Activated effector memory CD4-positive, alpha-beta T cell treated with anti-CD3 and anti-CD28 coated beads, Interleukin-2, amount 50 U/mL, for 16 hours (primary cell): ENCODE results near the gene ZFYVE1.
"Not testable (repeated sequence)": the region's sequence is repeated elsewhere in the genome, so short reads cannot be mapped to it uniquely, and the experiment has no call there.

Experiments
- DNase-seq: peaks from one replicate; pipeline ENCODE4 v3.0.0-alpha.2; 2020

ZFYVE1 gene, protein sequence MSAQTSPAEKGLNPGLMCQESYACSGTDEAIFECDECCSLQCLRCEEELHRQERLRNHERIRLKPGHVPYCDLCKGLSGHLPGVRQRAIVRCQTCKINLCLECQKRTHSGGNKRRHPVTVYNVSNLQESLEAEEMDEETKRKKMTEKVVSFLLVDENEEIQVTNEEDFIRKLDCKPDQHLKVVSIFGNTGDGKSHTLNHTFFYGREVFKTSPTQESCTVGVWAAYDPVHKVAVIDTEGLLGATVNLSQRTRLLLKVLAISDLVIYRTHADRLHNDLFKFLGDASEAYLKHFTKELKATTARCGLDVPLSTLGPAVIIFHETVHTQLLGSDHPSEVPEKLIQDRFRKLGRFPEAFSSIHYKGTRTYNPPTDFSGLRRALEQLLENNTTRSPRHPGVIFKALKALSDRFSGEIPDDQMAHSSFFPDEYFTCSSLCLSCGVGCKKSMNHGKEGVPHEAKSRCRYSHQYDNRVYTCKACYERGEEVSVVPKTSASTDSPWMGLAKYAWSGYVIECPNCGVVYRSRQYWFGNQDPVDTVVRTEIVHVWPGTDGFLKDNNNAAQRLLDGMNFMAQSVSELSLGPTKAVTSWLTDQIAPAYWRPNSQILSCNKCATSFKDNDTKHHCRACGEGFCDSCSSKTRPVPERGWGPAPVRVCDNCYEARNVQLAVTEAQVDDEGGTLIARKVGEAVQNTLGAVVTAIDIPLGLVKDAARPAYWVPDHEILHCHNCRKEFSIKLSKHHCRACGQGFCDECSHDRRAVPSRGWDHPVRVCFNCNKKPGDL

DNA sequence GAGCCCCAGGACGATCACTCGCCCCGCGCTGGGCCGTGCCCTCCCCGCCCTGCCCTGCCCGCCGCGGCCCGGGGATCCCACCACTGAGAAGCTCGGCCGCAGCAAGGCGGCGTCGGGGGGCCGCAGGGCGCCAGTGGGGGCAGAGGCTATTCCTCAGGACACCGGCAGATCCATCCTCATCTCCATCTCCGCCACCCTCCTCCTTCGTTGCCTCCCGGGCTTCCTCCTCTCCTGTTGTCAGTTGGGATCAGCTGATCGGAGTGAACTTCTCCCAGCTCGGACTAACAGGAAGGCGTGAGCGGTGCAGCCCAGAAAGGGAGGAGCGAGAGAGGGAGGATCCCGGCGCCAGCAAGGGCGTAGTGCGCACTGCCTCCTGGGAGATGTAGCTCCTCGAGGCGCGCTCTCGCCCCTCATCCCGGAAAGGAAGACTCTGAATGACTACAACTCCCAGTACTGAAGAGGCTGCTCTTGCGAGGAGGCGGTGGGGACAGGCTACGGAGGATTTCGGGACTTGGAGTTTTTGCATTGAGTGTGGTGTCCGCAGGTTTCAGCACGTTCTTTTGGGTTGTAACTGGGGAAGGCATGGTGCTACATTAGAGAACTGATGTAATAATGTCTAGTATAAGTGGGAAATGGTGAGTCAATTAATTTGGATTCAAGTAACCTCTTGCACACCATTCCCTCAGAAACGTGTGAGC lies at the start of gene ZFYVE1:
Gene ZFYVE1 (minus strand): TSS at position 262 of the 698 bp plus-strand sequence. CDS start 2,598 bp downstream, outside the sequence.
- peak; percentile 97 for DNase-seq

DNA sequence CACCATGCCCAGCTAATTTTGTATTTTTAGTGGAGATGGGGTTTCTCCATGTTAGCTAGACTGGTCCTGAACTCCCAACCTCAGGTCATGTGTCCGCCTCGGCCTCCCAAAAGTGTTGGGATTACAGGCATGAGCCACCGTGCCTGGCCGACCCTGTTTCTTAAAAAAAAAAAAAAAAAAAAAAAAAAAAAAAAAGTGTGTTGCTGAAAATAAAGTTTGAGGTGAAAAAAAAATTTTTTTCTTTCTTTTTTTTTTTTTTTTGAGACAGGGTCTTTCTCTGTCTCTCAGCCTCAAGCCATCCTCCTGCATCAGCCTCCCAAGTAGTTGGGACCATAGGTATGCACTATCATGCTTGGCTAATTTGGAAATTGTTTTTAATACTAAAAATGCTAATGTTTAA lies 42.7 kb upstream of the ZFYVE1 start:
- DNase-seq, result no peak

DNA sequence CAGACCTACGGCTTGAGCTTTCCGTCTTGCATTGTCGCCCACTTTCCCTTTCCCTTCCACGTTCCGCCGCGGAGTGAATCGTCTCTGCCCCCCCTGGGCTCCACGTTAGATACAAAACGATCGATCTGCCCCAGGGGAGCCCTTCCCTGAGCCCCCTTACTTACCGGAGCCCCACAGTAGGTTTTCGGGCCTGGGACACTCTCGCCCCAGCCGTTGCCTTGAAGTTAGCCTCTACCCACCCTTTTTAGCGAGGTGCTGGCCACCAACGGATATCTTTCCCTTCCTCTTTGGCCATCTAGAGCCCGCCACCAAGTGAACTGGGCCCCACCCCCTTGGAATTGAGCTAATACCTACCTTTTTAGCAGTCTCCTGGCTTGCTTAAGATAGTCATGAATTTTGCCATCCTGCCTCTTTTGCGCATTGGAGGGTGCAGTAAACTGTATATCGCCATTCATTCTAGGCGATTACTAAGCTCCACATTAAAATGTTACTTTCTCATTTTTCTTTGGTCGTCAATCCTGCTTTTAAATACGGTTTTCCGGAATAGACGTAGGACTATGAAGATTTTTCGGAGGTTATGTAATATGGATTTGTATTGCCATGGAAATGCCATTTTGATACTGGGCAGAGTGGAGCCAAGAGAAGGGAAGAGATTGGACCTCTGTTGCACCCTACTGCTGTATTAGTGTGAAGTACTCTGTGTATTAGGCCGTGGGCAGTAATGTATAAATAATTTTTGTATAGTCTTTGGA lies 32.2 kb upstream of the ZFYVE1 start:
- DNase-seq, result no peak

DNA sequence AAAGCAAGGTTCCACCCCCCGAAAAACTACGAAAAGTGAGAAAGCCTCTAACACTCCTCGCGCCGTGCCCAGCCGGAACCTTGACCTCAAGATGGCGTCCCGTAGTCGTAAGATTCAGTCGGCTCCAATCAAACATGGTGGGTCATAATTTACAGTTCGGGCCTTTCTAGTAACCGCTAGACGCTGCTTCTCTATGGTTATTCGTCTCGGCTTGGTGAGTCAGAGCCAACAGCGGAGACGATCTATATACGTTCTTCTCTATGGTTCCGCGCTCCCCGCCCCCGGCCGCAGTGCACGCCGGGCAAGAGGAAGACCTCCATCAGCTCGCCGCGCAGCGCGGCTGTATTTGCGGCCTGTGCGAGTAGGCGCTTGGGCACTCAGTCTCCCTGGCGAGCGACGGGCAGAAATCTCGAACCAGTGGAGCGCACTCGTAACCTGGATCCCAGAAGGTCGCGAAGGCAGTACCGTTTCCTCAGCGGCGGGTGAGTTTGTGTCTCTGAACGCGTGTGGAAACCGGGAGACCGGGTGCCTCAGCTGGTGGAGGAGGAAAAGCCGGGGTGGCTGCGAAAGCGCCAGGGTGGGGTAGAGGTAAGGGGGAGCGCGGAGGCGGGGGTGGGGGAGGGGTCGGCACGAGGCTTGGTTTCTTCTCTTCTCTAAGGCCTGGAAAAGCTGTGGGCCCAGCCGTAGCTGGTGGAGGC lies 31.5 kb upstream of the ZFYVE1 start, which contains the start of gene RBM25:
Gene RBM25 (plus strand): TSS at position 311 of the 698 bp plus-strand sequence. CDS start 13,108 bp downstream, outside the sequence.
- peak; percentile 98 for DNase-seq

DNA sequence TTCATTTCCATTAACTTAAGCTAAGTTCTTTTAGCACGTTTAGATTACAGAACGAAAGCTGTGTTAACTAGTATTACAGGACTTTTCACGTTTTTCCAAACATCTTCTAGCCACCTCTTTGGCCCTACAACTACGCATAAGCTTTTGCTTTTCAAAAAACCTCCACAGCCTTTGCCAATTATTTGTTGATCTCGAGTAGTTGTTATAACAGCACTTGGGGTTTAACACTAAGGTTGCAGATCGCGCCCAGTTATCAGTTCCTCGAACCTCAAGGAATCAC lies 31.0 kb upstream of the ZFYVE1 start:
- no peak for DNase-seq

DNA sequence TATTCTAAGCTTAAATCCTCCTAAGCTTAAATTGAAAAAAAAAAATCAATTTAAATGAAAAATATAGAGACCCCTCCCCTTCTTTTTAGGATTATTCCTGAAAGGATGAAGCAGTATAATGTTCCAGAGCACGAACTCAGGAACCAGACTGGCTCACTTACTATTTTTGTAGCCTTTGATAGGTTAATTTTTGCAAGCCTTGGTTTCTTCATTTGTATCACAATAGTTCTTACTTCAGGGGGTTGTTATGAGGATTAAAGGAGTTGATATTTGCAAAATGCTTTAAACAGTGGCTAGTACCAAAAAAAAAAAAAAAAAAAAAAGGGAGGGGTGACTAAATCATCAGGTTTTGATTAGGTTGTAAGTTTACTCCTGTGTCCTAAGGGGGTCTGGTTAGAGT lies 28.3 kb upstream of the ZFYVE1 start:
- DNase-seq, result no peak

DNA sequence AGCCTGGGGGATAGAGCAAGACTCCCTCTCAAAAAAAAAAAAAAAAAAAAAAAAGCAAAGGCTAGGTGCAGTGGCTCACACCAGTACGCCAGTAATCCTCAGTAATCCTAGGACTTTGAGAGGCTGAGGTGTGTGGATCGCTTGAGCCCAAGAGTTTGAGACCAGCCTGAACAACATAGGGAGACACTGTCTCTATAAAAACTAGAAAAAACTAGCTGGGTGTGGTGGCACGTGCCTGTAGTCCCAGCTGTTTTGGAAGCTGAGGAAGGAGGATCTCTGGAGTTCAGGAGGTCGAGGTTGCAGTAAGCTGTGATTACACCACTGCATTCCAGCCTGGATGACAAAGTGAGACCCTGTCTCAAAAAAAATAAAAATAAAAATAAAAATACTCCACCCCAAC lies 22.5 kb upstream of the ZFYVE1 start:
- no peak for DNase-seq

DNA sequence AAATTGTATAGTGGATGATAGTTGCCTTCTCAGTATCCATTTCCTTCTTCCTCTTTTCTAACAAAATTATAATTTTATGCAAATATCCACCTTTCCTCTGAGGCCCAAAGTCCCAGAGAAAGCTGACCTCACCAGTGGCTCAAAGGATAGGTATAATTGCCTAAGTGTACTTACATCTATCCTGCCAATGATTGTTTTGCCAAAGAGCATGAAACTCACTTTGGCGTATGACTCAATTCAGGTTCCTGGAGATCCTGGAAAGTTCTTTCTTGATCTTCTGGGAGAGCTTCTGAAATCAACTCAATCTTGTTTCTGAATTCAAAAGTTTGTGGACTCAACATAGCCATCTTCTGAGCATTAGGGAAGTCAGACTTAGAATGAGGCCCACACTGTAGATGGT lies 20.9 kb upstream of the ZFYVE1 start:
- DNase-seq, result no peak

DNA sequence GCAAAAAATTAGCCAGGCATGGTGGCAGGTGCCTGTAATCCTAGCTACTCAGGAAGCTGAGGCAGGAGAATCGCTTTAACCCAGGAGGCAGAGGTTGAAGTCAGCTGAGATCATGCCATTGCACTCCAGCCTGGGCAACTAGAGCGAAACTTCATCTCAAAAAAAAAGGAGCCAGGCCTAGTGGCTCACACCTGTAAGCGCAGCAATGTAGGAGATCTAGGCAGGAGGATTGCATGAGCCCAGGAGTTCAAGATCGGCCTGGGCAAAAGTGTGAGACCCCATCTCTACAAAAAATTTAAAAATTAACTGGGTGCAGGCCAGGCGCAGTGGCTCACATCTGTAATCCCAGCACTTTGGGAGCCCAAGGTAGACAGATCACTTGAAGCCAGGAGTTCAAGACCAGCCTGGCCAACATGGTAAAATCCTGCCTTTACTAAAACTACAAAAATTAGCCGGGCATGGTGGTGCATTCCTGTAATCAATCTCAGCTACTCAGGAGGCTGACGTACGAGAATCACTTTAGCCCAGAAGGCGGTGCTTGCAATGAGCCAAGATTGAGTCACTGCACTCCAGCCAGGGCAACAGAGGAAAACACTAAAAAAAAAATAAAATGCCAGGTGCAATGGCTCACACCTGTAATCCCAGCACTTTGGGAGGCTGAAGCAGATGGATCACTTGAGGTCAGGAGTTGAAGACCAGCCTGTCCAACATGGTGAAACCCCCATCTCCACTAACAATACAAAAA lies 10.0 kb upstream of the ZFYVE1 start:
- DNase-seq, result not testable (repeated sequence)

DNA sequence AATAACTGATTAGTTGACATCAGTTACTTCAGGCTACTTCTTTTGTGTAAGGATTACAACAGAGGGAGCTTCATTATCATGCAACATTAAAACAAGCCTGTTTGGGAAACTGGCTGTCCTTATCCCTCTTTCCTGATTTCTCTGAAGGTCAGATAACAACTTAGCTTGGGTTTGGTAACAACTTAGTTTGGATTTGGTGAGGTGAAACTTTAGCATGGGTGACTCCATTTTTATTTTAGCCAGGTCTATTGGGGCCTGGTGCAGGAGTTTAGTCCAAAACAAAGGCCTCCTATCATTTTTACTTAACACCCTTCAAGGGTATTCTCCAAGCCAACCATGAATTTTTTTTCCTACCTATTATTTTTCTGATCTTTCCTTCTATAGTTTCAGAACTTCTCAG lies 1.1 kb upstream of the ZFYVE1 start:
- no peak for DNase-seq

DNA sequence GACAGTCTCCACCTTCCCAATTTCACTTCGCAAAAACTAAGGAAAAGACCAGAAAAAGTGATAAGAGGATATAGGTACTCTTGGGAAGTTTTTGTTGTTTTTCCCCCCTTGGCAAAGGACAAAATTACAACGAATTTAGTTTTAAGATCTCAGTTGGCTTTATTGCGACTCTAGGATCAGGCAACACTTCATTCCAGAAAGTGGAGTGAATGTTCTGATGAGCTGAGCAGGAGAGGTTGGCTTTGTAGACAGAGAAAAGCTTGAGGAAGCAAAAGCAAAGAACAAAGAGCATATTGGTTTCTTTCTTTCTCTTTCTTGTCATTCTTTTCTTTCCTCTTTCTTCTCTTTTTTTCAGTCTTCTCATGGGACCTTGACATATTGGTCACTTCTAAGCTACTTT lies 640 bp upstream of the ZFYVE1 start:
- DNase-seq, result no peak

DNA sequence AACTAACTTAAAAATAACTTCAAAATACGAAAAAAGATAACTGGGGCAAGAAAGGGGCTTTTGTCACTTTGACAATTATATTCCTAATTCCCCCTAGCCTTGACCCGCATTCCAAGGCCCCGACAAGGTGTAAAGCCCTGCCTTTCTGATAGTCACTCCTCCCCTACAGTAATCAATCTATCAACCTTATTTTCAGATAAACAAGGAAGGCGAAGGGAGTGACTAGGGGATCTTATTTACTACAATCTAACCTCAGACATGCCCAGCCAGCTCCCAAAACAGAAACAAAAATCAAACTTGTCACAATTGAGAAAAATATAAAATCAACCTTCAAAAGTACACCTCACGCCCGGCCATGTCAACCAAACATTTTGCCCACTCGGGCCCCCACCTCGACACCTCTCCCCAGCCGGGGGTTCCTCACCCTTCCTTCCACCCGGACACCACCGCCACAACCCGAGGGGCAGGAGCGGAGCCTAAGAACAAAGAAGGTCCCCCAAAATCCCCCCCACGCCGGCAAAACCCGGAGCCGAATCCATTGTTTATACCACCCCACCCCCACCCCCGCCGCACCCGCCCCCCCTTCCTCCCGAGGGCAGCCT lies 562 bp downstream of the ZFYVE1 start:
- DNase-seq, result no peak

DNA sequence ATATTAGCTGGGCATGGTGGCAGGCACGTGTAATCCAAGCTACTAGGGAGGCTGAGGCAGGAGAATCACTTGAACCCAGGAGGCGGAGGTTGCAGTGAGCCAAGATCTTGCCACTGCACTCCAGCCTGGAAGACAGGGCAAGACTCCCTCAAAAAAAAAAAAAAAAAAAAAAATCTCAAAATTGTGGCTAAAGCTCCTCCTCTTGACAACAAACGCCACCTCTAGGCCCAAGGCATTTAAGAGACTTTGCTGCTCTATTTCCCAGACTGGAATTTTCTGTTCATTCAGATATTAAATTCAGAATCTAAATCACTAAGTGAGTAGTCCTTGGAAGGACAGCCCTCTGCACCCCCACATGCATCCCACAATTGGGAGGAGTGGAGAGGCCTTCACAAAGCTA lies 1.4 kb downstream of the ZFYVE1 start:
- DNase-seq, result no peak

DNA sequence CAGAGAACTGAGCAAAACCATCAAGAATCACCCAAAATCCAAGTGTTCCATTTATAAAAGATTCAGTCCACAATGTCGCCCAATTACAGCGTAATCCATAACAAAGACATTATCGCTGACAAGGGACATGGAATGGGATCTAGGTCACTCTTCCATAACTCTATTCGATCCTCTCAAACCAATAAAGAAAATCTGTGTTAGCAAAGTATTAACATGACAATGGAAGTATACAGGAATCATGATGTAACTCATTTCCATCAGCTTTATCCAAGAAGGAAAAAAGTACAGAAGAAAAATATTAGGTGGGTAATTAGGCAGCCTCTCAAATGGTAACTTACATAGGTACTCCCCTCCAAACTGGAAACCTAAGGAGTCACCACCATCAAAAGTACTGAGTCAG lies 4.9 kb downstream of the ZFYVE1 start:
- DNase-seq, result no peak

DNA sequence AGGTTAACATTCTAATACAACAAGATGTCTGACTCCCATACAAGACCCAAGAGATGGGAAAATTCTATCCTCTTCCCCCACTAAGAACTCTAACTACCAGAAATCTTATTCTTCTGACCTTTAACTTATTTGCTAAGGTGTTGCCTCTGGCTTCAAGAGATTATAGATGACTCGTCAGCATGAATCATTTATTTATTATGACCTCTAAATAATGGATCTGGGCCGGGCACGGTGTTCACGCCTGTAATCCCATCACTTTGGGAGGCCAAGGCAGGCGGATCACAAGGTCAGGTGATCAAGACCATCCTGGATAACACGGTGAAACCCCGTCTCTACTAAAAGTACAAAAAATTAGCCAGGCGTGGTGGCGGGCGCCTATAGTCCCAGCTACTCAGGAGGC lies 10.9 kb downstream of the ZFYVE1 start:
- DNase-seq, result not testable (repeated sequence)

DNA sequence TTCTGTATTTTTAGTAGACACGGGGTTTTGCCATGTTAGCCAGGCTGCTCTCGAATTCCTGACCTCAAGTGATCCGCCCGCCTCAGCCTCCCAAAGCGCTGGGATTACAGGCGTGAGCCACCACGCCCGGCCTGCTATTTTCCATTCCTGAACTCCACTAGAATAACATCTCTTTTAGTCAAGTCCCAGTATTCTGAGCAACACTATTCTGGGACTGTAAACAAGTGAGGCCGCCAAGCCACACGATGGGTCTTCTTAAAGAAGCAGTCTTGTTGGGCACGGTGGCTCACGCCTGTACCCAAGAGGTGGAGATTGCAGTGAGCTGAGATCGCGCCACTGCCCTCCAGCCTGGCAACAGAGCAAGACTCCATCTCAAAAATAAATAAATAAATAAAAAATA lies 11.4 kb downstream of the ZFYVE1 start:
- not testable (repeated sequence) for DNase-seq

DNA sequence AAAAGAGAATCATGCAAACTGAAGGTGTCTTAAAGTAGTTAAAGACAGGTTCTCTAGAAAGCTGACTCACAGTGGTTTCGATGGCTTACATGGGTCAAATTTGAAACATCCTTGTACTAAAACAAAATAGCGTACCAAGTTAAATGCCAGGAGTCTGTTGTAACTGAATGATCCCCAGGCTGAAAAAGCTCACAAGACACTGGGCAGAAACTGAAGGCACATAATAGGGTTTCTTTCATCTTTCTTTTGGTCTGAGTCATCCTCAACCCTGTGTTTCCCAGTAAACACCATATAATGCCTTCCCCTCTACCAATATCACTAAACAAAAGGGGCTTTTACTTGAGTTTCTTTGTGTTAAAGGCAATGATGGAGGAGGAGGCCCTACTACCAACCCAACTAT lies 12.8 kb downstream of the ZFYVE1 start:
- no peak for DNase-seq

DNA sequence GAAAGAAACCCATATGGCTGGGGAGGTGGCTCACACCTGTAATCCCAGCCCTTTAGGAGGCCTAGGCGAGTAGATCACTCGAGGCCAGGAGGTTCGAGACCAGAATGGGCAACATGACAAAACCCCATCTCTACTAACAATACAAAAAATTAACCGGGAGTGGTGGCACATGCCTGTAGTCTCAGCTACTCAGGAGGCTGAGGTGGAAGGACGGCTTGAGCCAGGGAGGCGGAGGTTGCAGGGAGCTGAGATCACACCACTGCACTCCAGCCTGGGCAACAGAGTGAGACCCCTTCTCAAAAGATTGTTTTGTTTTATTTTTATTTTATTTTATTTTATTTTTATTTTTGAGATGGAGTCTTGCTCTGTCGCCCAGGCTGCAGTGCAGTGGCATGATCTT lies 15.7 kb downstream of the ZFYVE1 start:
- DNase-seq, result not testable (repeated sequence)

DNA sequence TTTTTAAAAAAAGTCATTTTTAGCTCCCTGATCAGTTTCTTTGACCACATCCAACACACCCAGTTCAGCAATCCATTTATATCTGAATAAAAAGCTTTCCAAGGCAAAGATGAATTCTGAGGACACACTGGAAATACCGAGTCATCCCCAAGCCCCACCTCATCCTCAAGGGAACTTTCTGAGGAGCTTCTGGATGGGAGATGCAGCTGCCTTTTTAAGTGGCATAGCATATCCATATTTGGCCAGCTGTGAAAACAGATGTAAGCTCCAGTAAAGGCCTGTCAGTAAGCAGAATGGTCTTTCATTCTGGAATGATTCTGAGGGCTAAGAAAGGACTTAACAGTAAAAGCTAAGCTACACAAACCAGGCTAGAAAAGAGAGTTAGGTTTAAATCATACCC lies 18.4 kb downstream of the ZFYVE1 start:
- no peak for DNase-seq

DNA sequence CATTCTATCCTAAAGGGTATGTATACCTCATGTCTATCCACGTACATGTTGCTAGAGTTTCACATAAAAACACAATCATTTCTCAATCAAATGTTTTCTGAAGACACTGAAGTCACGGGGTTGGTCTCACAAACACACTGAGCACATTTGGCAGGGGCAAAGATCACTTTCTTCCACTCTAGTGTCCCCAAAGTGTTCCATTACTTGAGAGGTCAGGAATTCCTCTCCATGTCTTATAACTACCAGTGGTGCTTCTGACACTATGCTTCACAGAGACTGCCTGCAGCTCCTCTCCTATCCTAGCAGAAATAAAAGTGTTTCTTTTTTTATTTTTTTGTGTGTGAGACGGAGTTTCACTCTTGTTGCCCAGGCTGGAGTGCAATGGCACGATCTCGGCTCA lies 19.1 kb downstream of the ZFYVE1 start:
- no peak for DNase-seq

DNA sequence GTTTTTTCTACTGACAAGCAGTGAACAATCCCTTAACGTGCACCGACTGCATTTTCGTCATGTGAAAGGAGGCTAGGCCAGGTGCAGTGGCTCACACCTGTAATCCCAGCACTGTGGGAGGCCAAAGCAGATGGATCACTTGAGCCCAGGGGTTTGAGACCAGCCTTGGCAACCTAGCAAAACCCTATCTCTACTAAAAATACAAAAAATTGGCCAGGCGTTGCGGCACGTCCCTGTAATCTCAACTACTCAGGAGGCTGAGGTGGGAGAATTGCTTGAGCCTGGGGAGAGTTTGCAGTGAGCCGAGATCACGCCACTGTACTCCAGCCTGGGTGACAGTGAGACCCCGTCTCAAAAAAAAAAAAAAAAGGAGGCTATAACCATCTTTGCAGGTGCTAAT lies 22.3 kb downstream of the ZFYVE1 start:
- DNase-seq, result not testable (repeated sequence)
